GM19240 (cell line): ENCODE results near the gene EGFR.
"Not testable (repeated sequence)": the region's sequence is repeated elsewhere in the genome, so short reads cannot be mapped to it uniquely, and the experiment has no call there.

Source experiments
- DNase-seq: peaks from one replicate; pipeline ENCODE4 v3.0.0; 2011; ENCODE audit warnings: low spot score; ENCODE audit not compliant: insufficient read length

EGFR gene

DNA sequence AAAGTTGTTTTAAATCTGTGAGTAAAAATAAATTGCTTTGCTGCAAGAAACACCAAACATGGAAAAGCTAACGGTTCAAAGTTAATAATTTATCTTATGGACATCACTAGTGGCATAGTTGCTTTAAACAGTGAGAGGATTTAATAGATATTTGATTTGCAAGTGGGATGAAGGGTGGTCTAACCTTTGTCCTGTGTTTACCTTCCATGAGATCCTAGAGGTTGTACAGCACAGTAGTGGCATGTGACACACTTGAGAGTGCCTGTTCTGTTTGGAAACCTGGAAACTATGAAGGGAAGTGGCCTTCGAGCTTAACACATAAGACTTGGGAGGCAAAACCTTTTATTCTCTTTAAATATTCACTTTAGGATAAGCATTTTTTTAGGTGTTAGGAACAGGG, 16.0 kb downstream of the EGFR start:
- no peak for DNase-seq

DNA sequence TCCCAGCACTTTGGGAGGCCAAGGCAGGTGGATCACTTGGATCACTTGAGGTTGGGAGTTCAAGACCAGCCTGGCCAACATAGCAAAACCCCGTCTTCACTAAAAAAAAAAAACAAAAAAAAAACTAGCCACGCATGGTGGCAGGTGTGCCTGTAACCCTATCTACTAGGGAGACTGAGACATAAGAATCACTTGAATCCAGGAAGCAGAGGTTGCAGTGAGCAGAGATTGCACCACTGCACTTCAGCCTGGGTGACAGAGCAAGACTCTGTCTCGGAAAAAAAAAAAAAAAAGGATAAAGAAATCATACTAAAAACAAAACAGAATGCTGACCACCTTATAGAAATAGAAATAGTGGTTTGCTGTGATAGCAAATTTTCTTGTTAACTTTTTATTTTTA, 16.6 kb downstream of the EGFR start:
- DNase-seq: not testable (repeated sequence)

DNA sequence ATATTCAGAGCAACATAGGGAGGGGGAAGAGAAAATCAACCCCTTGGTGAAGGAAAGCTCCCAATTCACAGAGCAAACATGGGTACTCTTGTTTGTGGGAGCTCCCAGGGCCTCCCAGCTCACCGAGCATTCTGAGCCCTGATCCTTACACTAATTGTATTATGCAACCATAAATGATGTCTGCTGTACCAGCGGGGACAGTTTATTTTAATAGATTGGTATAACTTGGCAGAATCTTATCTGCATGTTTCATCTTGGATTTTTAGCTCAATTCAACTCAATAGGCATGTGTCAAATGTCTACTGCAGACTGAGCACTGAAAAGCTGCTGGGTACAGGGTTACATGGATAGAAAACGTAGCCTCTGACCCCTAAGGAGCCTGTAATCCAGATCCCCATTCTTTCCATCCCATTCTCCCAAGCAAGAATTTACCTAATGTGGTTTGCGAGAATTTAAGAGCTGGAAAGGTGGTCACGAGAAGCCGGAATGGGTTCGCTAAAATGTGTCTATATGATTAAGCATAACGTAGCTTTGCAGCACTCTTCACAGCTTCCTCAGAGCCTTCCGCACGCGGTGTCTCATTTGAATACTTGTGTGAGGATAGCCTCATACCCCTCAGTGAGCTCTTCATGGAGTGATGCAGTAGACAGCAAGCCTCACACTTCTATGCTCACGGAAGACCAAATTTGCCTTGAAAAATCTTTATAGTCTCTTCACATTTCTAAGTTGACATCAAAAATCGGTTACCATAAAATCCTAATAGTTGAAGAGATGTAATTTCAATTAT, 18.3 kb downstream of the EGFR start:
- no peak for DNase-seq

DNA sequence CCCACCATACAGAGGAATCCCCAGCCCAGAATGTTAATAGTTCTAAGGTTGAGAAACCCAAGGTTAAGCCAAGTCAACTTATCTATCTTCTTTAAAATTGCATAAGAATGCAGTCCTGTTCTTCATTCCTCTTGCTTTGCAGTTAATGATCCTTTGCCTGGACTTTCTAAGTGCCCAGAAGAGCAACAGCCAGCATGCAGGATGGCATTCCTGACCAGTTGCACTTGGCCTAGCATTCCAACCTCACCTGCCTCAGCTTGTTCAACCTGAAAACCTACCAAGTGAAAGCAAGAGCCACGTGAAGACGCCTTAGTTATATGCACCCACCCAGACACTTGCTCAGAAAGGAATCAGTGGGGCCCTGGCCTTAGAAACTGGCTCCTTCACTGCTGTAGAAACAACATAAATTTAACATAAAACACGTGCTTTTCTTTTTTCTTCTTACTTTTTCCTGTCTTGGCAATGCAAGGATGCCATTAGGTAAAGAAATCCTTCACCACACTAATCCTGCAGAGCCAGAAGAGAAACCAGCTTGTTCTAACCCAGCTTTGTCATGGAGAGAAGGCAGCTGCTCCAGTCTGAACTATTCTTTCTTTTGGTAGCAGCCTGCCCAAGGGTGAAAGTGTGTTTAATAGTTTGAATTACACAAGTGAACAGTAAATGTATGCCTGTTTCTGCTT, 25.0 kb downstream of the EGFR start:
- DNase-seq: no peak

DNA sequence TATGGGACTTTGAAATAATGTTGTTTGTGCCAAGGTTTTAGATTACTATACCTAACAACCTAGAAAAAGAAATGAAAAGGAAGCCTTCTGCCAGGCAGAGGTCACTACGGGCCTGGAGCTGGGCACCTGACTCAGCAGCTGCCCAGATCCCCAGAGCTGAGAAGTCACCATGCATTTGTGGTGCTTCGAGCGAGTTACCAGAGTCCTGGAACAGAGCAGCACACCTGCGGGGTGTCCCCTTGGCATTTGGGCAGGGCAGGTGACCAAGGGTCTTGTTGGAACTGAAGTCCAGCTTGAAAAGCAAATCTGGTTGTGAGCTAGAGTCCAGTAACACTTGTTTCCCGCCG, 25.5 kb downstream of the EGFR start:
- DNase-seq: no peak

DNA sequence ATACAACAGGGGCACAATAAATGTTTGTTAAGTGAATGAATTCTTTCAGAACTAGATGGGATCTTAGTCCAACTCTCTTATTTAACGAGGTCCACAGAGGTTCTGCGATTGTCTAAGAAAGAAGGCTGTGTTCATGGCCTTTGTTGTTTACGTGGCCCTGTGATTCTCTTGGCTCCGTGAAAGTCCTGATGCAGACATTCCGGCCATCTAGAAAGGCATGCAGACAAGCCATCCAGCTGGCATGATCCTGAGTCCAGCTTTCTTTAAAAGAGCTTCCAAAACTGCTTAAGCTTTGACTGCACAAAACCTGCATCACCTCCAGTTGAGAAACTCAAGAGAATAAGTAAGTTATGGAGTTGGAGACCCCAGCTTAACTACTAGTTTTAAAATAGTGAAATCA, 26.0 kb downstream of the EGFR start:
- no peak for DNase-seq

DNA sequence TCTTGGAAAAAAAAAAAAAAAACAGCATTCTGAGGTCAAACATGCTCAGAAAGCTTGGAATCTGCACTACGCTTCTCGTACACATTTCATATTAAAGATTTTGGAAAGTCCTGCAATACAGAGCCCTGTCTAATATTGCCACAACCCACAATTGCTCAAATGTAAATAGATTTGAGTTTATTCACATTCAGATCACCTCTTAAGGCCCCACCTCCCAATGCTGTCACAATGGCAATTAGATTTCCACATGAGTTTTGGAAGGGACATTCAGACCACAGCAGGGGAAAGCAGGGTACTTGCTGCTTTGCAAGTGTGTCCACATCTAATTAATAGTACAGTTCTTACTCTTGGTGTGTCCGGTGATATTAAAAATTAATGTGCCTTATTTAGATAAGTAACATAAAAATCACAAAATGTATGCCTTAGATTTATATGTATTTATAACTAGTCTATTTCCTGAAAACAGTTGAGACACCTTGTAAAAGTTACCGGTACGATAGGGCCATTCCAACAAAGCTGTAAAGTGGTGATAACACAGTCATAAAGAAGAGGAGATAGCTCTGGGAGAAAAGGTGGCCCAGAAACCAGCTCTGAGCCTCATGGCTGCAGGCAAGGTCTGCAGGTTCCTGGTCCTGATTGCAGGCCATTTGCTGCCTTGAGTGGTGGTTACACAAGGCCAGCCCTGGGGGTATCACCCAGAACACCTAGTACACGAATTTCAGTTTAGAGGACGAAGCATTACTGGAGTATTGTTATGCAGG, 27.9 kb downstream of the EGFR start:
- DNase-seq: no peak

DNA sequence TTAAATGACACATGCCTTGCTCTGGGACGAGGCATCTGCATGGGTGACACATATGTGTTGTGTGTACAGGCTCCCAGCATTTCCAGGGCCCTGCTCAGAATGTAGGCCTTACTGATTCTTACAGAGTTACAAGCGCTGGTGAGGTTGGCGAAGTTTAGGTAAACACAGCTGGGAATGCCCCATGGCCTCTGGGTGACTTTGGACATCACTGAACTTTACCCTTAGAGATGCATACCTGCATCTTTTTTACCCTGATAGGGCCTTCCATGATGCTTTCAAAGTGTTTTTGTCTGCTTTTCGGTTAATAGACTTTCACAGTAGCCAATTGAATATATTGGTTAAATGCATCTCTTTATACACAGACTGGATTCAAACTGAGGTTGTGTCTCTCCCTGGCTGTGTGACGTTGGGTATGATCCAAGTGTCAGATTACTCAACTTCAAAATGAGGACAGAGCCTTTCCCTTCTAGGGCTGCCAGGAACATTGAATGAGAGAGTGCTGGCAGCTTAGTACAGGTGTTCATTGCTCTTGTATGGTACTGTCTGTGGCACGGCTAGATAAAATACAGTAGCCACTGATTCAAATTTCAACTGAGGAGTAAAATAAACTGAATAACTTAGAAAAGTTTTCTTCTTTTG, 29.5 kb downstream of the EGFR start:
- DNase-seq: no peak

DNA sequence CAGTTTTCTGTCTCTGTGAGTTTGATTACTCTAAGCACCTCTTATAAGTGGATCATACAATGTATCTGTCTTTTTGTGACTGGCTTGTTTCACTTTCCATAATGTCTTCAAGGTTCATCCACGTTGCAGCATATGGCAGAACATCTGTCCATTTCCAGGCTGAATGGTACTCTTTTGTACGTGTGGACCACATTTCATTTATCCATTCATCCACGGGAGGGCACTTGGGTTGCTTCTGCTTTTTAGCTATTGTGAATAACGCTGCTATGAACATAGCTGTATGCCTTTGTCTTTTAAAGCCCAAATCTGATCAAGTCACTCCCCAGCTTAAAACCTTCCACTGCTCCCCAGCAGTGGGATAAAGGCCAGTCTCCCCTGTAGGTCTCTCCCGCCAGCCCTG, 31.5 kb downstream of the EGFR start:
- DNase-seq: no peak

DNA sequence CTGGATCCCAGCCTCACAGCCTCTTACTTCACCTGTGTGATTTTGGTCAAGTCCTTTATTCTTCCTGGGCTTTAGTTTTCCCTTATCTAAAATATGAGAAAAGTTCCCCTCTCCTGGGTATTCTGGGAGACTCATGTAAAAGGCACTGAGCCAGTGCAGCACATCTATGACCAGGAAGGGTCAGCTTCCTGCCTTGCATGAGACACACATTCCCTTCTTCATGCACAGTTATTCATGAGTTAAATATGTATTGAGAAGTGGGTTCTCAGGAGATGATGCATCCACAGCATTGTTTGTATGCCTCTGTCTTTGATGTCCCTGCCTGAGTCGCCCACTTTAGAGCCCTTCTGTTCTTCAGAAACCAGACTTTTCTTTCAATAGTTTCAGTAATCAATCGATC, 33.3 kb downstream of the EGFR start:
- DNase-seq: no peak

DNA sequence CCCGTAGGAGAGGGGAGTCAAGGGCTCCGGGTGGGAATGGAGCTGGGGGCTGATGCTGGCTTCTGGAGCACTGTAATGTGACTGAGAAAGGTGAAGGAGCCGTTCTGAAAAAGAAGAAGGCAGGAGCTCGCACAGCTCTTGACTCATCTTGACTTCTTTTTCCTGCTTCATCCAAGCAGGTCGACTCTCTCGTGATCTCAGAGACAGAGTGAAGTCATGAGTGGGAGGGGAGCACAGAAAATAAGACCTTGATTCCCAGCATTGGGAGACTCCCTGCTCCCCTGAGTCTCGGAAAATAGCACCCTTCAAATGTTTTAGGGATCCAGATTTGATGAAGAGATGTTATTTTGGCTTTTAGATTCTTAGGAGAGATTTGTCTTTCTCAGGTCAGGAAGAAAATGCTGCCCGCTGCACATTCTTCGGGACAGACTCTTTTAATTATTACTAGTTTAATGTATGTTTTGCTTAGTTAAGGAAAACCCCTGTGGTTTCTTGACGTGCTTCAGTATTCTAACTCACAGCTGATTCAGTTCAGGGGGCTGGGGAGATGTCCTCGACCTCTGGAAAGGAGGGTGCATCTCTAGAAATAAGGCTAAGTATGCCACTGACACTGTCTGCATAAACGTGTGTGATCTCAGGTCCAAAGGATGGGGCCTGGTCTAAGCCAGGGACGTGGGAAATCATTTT, 34.1 kb downstream of the EGFR start:
- no peak for DNase-seq

DNA sequence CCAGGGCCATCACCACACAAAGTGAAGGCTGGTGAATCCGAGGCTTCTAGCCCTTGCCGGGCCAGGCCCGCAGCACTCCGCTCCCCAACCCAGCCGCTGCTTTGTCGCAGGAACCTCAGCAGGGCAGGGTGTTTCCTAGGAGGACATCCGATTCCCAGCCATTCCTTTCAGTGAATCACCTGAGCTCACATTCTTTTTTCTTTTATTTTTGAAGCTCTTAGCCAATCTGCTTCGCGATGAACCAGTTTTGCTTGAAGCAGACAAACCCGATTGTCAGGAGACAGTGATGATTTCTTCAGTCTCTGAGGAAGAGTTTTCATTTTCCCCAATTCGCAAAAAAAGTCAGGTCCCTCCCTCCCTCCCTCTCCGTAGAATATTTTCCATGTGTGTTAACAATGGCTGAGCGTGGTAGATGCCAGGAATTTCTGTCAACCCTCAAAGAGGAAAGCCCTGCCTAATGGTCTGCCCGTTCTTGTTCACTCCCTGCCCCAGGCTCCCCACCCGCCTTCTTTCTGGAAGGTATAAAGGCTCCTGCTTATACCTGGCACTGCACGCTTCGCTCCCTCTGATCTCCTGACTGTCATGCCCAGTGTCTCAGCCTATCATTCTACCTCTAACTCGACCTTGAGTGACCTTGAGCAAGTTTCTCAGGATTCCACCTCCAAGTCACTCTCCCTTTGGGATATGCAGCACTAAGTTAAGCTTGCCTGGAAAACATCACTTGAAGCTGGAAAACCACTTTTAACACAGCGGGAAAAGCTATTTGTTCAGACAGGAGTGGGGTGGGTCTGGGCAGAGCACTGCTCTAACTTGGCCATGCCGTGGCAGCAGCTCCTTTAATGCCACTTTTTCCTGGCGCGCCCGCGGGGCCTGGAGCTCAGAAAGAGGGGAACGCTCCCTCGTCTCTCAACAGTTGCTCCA, 35.1 kb downstream of the EGFR start:
- DNase-seq: no peak

DNA sequence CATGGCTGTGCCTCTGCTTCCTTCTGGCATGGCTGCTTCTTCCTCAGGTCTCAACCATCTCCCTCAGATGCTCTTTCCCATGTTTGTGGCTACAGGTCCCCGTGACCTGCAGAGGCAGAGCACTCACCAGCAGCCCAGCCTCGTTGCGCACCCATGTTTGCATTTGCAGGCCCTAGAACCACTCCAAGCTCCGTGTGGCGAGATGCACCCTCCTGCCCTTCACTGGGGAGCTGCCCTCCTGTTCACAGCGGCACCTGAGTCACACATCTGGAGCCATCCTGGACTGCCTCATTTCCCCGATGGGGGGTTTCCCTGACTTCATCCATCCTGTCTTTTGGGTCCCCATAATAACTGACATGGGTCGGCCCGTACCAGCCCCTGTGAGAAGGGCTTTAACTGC, 35.9 kb downstream of the EGFR start:
- no peak for DNase-seq

DNA sequence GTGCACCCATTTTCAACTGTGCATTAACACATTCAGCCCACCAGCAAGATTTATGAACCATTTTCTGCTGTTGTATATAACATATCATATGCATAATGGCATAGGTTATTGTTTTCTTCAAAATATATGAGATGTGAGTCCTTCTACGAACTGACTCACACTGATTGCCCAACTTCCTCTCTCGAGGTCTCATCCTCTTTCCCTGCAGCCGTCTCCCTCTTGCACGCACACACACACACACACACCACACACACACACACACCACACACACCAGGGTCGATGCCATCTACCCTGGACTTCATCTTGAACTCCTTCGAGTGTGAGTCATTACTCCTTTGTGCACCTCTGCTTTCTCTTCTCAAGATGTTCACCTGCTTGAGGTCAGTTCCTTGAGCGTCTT, 36.7 kb downstream of the EGFR start:
- DNase-seq: no peak

DNA sequence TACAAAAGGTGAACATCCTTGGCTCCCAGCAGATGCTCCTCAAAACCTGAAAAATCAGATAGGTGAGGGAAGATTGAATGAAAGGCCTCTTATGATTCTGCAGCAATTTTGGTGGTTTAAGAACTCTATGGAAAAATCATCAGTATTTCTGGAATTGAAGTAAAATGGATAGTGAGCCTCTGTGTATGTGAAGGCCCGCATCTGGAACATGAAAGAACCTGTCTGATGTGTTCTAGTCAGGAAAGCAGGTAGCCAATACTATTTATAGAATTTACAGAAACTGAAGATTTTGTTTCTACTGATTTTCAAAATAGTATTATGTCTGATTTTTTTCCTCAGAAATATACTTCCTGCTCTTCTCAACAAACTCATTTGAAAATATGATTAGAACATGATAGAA, 37.3 kb downstream of the EGFR start:
- DNase-seq: no peak

DNA sequence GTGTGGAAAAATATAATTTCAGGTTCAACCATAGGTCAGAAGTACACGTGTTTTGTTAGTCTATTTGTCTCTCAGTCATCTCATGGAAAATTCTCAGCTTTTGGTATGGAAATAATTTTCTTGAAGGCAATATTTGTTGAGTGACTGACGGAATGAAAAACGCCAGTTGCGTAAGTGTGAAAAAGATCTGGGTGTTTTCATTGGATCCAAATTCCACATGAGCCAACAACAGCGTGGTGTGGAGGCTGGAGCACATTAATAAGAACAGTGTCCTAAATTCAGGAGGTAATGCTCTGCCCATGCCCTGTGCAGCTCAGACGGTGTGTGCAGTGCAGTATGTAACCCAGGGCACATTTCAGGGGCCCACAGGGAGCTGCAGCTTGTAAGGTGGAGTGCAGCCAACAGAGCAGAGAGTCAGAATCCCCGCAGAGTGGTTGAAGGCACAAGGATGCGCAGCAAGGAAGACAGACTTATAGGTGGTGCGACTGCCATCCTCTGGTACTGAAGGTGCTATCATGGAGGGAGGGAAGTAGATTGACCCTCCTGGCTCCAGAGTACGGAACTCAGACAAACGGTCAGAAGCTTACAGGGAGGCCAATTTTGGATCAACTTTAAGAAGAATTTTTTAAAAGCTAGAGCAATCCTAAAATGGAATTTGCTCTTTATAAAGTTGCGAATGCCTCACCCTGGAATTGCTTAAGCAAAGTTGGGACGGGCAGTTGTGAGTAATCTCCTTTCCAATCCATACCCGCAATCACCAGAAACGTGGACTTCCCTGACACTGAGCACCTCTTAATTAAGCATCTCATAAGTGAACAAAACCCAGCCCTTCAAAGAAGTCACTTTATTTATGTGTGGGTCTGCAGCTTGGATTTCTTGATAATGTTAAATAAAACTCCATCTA, 38.0 kb downstream of the EGFR start:
- no peak for DNase-seq

DNA sequence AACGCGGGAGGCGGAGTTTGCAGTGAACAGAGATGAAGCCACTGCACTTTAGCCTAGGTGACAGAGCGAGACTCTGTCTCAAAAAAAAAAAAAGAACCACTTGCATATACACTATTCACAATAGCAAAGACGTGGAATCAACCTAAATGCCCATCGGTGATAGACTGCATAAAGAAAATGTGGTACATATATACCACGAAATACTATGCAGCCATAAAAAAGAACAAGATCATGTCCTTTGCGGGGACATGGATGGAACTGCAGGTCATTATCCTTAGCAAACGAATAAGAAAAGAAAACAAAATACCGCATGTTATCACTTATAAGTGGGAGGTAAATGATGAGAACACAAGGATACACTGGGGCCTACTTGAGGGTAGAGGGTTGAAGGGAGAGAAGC, 39.5 kb downstream of the EGFR start:
- DNase-seq: no peak

DNA sequence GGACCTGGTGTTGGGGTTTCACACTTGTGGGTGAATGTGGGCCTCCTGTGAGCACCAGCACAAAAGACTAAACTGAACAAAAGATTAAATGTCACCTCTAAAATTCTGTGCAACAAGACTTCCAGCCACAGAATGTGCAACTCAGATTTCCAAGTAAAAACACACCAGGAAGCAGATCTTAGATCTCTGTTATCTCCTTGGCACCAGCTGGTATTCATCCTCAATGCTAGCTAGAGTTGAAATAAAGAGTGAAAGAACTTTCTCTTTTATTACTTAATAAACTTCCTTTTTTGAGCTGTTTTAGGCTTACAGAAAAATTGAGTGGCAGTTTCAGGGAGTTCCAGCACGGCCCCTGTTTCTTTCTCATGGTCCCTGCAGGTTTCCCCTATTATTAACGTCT, 40.2 kb downstream of the EGFR start:
- DNase-seq: no peak

DNA sequence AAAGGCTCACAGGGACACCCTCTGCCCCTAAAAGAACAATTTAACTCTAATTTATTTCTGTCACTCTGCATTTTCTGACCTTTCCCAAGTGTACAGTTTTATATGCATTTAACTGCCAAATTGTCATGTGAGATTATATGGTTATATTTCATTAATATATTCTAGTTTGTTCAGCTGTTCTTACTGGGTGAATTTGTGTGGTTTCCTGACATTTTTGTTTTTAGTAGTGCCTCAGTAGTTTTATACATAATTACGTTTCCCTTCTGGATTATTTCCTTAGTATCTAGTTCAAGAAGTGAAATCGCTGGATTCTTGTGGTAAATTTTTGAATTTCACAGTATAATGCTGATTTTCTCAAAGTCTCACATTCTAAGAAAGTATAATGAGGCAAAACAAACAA, 41.3 kb downstream of the EGFR start:
- DNase-seq: no peak
